SU-DHL-6 (cell line): ENCODE results near the gene ZNF513.

ENCODE experiments used
- CTCF ChIP-seq: fragments of 200-600 bp; sonication (generic); IDR thresholded peaks from one replicate; pipeline ENCODE4 v1.5.1; 2017; ENCODE audit warnings: antibody characterized with exemption, mild to moderate bottlenecking, low read length, moderate library complexity; ENCODE audit not compliant: insufficient read depth, poor library complexity, severe bottlenecking
- EZH2phosphoT487 ChIP-seq: fragments of 200-600 bp; sonication (generic), shearing (Covaris generic); conservative IDR thresholded peaks from 2 replicates; pipeline ENCODE4 v1.6.1; 2018; ENCODE audit warnings: mild to moderate bottlenecking, antibody characterized with exemption, low read length, moderate library complexity, mixed read lengths

- TF ChIP-seq CTCF (no peak), EZH2phosphoT487 (no peak)
These were observed 24.0 kb downstream of the ZNF513 start, which contains the start of gene GTF3C2 for GRCh38 chr2:27356382-27357181.
